HG02852 (cell line): Measurements from ENCODE around the gene DIP2C.
"Not testable (repeated sequence)": the region's sequence is repeated elsewhere in the genome, so short reads cannot be mapped to it uniquely, and the experiment has no call there.

Source experiments
- ATAC-seq: cut with Tn5 transposase; IDR thresholded peaks from one replicate; pipeline ENCODE4 v1.9.1; 2021; ENCODE audit warnings: mild to moderate bottlenecking, moderate library complexity; ENCODE audit not compliant: unreplicated experiment

The DIP2C gene

GRCh38 chr10:489330-489729, 200.1 kb downstream of the DIP2C start:
- no peak for ATAC-seq

- no peak for ATAC-seq
These were observed 200.6 kb downstream of the DIP2C start for GRCh38 chr10:488933-489215.

GRCh38 chr10:488081-488932, 201.2 kb downstream of the DIP2C start:
- no peak for ATAC-seq

- ATAC-seq: no peak
These were observed 202.7 kb downstream of the DIP2C start for GRCh38 chr10:486666-487322.

- ATAC-seq: no peak
These were observed 203.3 kb downstream of the DIP2C start for GRCh38 chr10:486206-486605.

GRCh38 chr10:485776-486175, 203.7 kb downstream of the DIP2C start:
- ATAC-seq: no peak

- peak; percentile 50 for ATAC-seq
These were observed 204.4 kb downstream of the DIP2C start for GRCh38 chr10:484925-485661.

- ATAC-seq: peak; percentile 44
These were observed 205.0 kb downstream of the DIP2C start for GRCh38 chr10:484441-484924.

GRCh38 chr10:483261-483660, 206.2 kb downstream of the DIP2C start:
- no peak for ATAC-seq

- no peak for ATAC-seq
These were observed 206.6 kb downstream of the DIP2C start for GRCh38 chr10:482848-483247.

GRCh38 chr10:482051-482501, 207.4 kb downstream of the DIP2C start:
- ATAC-seq: no peak

- ATAC-seq: no peak
These were observed 207.8 kb downstream of the DIP2C start for GRCh38 chr10:481628-482027.

- no peak for ATAC-seq
These were observed 208.4 kb downstream of the DIP2C start for GRCh38 chr10:480928-481552.

GRCh38 chr10:480498-480927, 209.0 kb downstream of the DIP2C start:
- no peak for ATAC-seq

- not testable (repeated sequence) for ATAC-seq
These were observed 209.6 kb downstream of the DIP2C start for GRCh38 chr10:479706-480497.

- ATAC-seq: no peak
These were observed 210.8 kb downstream of the DIP2C start for GRCh38 chr10:478471-479245.

GRCh38 chr10:477620-478019, 211.8 kb downstream of the DIP2C start:
- ATAC-seq: no peak

GRCh38 chr10:476455-476780, 213.1 kb downstream of the DIP2C start:
- no peak for ATAC-seq

GRCh38 chr10:475709-476454, 213.6 kb downstream of the DIP2C start:
- ATAC-seq: no peak
